LNCAP (cell line): ENCODE data around the gene C3.

Source experiments
- TF ChIP-seq, protein P1 (sequence below): fragments of 450-650 bp; IDR thresholded peaks from 2 replicates; pipeline ENCODE4 v1.5.1; 2017; ENCODE audit warnings: mild to moderate bottlenecking

Gene C3

GRCh38 chr19:6693681-6694080, 26.8 kb downstream of the C3 start:
- TF ChIP-seq, protein P1, sequence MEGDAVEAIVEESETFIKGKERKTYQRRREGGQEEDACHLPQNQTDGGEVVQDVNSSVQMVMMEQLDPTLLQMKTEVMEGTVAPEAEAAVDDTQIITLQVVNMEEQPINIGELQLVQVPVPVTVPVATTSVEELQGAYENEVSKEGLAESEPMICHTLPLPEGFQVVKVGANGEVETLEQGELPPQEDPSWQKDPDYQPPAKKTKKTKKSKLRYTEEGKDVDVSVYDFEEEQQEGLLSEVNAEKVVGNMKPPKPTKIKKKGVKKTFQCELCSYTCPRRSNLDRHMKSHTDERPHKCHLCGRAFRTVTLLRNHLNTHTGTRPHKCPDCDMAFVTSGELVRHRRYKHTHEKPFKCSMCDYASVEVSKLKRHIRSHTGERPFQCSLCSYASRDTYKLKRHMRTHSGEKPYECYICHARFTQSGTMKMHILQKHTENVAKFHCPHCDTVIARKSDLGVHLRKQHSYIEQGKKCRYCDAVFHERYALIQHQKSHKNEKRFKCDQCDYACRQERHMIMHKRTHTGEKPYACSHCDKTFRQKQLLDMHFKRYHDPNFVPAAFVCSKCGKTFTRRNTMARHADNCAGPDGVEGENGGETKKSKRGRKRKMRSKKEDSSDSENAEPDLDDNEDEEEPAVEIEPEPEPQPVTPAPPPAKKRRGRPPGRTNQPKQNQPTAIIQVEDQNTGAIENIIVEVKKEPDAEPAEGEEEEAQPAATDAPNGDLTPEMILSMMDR = no peak

DNA sequence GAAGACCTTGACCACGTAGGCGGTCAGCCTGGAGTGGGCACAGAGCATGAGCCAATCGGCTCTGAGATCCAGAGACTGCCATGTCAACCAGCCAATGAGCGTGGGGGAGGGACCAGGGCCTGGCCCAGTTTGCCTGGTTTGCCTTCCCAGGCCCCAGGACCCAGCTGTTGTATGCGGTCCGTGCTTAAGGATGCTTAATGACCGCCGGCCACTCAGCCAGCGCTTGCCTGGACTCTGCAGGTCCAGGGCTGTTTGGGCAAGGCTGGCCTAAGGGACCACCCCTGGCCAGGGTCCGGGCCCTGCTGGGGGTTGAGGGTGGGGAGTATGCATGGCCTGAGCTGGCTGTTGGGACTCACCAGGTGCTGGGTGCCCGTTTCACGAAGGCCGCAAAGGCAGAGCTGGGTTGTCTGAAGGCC, 27.4 kb downstream of the C3 start:
- TF ChIP-seq, protein P1 = no peak

- TF ChIP-seq, protein P1 = no peak
Measured at GRCh38 chr19:6692027-6692426, 28.4 kb downstream of the C3 start.

- TF ChIP-seq, protein P1 = no peak
Measured at GRCh38 chr19:6691342-6691741, 29.1 kb downstream of the C3 start.

DNA sequence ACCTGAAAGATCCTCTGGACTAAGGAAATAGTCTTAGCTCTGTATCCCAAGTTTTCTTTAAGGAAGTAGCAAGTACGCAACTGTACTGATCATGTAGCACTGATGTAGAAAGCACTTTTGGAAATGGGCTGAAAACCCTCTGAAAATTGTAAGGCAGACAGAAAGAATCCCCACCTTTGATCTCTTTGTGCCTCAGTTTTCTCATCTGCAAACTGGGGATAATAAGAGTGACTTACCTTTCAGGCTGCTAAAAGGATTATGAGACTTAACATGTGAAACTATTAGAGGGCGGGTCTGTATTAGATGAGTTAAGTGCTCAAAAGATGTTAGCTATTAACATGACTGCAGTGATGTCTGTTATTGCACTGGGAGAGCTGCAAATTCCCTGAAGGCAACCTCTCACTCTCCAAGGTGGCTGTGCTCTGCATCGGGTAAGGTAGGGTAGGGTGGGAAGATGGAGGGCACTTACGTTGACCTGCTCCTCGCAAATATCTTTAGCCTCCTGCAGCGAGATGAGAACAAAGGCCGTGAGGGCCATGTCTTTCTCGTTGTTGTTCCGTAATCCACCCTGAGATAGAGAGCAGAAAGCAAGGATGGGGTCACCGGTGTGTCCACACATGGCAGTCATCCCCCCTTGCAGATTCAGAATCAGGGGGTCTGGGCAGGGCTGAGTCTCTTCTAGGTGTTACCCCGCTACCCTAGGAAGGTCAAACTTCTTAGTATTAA, 30.1 kb downstream of the C3 start:
- TF ChIP-seq, protein P1 = no peak

DNA sequence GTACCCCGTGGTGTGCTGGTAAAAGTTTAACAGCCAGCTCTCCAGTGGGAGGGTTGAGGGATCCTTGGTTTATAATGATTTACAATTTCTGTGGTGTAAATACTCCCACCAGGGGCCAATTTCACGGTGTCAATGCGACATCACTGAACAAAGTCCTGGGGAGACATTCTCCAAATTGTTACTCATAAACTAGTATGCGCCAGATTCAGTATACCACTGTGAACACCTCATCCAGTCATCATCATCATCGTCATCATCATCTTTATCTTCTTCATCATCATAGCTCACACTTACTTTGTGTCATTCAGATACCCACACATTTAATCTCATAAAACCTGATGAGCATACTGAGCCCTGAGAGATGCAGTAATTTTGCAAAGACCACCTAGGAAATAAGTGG, 33.3 kb downstream of the C3 start:
- TF ChIP-seq, protein P1 = no peak

GRCh38 chr19:6686628-6686975, 33.8 kb downstream of the C3 start:
- TF ChIP-seq, protein P1 = no peak
